Body of pancreas (tissue), 4 donors: Measurements from ENCODE around the gene MYCBP2.

Source experiments
- POLR2A ChIP-seq, 3 donors: fragments of 450-650 bp; IDR thresholded peaks; one replicate each; pipeline ENCODE4 v1.6.1; 2016; ENCODE audit warnings: antibody characterized with exemption in 3 of 3, mild to moderate bottlenecking in 2 of 3
- TF ChIP-seq, protein P1 (sequence below), 7 experiments: fragments of 450-650 bp in 4 of 7; fragments of 200-600 bp in 3 of 7; sonication (generic) in 3 of 7; IDR thresholded peaks; one replicate each; pipeline ENCODE4 v1.5.1; 2016 to 2019; ENCODE audit warnings: antibody characterized with exemption in 7 of 7

- TF ChIP-seq, protein P1, sequence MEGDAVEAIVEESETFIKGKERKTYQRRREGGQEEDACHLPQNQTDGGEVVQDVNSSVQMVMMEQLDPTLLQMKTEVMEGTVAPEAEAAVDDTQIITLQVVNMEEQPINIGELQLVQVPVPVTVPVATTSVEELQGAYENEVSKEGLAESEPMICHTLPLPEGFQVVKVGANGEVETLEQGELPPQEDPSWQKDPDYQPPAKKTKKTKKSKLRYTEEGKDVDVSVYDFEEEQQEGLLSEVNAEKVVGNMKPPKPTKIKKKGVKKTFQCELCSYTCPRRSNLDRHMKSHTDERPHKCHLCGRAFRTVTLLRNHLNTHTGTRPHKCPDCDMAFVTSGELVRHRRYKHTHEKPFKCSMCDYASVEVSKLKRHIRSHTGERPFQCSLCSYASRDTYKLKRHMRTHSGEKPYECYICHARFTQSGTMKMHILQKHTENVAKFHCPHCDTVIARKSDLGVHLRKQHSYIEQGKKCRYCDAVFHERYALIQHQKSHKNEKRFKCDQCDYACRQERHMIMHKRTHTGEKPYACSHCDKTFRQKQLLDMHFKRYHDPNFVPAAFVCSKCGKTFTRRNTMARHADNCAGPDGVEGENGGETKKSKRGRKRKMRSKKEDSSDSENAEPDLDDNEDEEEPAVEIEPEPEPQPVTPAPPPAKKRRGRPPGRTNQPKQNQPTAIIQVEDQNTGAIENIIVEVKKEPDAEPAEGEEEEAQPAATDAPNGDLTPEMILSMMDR (IDR thresholded peaks at IDR 0.05) = no peak
- TF ChIP-seq POLR2A (IDR thresholded peaks at IDR 0.05) = no peak
Observed at GRCh38 chr13:77358001-77358400, 31.1 kb upstream of the MYCBP2 start.
